Ureter (tissue), 1 donor: Measurements from ENCODE around the gene SCART1. TPM values are rescaled to one million over a fixed set of nuclear protein-coding genes. Genes with fewer than 3 reads are reported as not detected.
"Not testable (repeated sequence)": the region's sequence is repeated elsewhere in the genome, so short reads cannot be mapped to it uniquely, and the experiment has no call there.

Experiments
- DNase-seq: peaks from one replicate; pipeline ENCODE4 v3.0.0-alpha.2; 2020; ENCODE audit warnings: low spot score
- total RNA-seq: library from RNA; stranded (reverse); gene quantifications from one replicate; pipeline ENCODE4 v1.2.4, GENCODE V29; 2023
- donor health status: DM: yes; HTN: yes; CAD: no.

The SCART1 gene
- total RNA-seq, 1 donor from 2014 or later = 5.3 TPM

DNA sequence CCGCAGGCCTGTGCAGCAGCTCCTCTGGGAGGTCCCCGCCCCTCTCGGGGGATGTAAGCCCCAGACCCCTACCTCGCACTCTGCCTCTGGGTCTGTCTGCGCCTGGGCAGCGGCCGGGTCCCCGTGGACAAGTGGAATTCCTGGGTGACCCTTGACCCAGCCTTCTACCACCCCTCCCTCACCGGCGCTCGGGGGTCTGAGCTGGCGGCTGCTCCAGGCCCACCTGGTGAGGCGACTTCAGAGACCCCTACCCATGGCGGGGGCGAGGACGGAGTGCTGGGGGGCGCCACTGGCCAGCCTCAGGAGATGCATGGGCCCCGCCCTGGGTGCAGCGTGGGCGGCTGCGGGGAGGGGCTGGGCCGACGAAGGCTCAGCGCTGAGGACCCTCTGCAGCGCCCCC is 21.0 kb upstream of the SCART1 start:
- DNase-seq = not testable (repeated sequence)

DNA sequence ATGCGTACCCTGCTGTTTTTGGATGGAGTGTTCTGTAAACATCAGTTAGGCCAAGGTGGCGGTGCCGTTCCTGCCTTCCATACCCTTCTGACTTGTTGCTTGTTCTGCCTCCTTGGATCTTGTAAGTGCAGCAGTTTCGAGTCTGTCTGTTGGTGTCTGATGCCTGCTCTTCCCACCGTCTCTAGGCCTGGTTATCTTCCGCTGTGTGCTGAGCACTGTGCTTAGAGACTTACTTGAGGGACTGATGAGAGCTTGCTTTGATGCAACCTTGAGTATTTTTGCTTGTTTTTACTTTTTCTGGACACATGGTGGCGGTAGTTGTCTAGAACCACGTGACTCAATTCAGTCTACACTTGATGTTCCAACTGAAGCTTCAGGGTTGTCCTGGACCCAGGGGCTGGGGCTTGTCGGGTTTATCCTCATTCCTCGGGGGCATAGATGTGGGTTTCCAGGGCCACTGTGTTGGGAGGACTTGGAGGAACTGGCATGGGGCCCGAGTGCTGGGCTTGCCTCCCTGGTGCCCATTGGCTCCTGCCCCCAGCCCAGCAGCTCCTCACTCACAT is 15.0 kb upstream of the SCART1 start:
- DNase-seq = no peak

DNA sequence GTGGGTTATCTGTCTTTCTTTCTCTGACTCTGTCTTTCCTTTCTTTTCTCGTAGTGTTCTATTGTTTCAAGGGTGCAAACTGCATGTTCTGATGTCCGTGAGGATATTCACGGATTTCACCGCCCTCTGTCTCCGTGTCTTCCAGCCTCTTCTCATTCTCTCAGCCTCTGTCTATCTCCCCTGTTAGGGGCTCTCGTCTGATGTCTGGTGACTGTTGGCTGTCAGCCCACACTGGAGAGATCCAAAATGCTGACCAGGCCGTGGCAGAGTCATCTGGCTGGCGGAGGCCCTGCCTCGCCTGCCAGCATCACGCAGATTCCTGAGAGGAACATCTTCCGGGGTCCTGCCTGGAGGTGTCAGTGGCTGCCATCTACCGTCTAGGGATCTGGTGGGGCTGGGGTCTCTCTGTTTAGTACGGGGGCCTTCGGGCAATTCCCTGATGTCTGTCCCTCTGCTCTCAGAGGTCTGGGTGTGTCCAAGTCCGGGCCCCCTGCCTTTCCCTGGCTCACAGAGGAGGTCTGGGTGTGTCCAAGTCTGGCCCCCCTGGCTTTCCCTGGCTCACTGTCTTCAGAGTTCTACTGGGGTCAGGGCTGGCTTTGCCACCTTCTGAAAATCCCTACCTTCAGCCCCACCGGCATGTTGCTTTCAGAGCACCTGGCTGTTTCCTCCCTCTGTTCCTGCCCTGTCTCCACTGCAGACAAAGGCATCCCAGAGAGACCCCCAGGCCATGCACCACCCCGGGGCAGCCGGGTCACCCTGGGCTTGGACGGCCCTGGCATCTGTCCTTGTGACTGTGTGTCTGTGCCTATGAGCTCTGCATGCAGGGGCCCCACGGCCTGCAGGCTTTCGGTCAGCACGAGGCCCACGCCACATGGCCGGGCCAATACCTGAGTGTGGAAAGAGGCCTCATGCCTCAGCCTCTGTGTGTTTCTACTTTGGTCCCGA is 14.0 kb upstream of the SCART1 start:
- DNase-seq = no peak

GRCh38 chr10:133440633-133441285 is 13.0 kb upstream of the SCART1 start:
- DNase-seq = no peak

DNA sequence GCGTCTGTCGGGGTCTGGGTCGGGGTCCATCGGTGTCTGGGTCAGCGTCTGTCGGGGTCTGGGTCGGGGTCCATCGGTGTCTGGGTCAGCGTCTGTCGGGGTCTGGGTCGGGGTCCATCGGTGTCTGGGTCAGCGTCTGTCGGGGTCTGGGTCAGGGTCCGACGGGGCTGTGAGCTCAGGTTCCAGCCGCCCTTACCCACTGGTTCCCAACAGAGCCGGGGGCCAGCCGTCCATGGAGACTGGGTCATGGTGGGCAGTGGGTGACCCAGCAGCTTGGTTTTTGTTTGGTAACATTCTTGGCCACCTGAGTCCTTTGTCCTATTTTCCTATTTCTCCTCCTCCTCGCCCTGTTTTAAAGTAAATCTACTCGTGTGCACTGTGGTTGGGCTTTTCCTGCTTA is 12.4 kb upstream of the SCART1 start:
- DNase-seq = not testable (repeated sequence)

GRCh38 chr10:133441780-133442179 is 12.0 kb upstream of the SCART1 start:
- no peak for DNase-seq

GRCh38 chr10:133442191-133442966 is 11.4 kb upstream of the SCART1 start:
- no peak for DNase-seq

GRCh38 chr10:133442967-133443924 is 10.5 kb upstream of the SCART1 start:
- no peak for DNase-seq

DNA sequence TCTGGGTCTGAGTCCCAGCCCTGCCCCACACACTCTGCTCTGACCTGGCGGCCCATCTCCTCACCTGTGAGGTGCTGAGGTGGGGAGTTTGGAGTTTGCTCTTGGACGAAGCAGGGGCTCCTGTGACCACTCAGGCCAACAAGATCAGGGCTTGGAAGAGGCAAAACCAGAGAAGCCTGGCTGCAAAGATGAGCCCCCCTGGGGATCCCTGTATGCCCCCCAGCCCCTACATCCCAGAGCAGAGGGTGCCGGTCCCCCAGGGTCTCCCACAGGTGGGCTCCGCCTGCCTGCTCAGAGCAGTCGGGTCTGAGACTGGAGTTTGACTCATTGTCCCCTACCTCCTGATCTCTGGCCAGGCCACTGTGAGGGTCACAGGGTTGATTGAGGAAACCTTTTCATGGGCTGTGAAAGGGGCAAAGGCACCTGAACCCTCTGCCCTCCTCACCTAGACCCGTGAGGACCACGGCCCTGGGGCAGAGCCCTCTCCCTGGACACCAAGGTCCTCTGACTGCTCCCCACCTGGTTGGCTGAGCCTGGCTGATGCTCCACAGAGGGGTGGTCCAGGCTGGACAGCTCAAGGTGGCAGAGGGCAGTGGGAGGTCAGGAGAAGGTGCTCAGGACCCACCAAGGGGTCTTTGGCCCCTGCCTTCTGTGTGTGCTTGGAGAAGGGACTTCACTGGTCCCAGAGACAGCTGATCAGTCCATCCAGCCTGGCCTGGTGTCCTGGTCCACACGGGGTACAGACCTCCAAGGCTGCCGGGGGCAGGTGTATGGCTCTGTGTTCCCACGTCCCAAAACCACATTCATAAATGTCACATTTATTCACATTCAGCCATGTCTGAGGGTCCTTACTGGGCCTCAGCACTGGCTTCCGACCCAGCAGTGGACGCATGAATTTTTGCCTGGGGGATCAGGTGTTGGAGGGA is 9.1 kb upstream of the SCART1 start:
- DNase-seq = no peak

DNA sequence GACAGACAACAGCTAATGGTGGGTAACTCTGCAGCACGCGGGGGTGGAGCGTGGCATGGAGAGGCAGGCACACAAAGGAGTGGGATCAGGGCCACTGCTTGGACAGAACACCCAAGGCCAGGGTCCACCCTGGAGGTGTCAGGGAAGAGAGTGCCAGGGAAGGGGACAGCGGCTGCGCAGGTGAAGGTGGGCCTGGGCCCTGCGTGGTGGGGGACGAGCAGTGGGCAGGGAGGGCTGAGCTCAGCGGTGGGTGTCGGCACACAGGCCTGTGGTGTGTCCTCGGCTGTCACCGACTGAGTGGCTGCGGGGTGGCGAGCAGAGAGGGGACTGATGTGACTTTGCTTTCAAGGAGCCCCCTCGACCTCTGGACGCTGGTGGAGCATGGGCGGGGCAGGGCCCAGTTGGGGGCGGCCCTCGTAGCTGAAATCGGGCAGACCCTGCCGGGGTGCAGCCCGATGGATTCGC is 8.4 kb upstream of the SCART1 start:
- DNase-seq = no peak

- DNase-seq = no peak
Observed at GRCh38 chr10:133445751-133446708, 7.7 kb upstream of the SCART1 start.

- no peak for DNase-seq
Observed at GRCh38 chr10:133446979-133447378, 6.8 kb upstream of the SCART1 start.

- DNase-seq = no peak
Observed at GRCh38 chr10:133448120-133448519, 5.6 kb upstream of the SCART1 start.

DNA sequence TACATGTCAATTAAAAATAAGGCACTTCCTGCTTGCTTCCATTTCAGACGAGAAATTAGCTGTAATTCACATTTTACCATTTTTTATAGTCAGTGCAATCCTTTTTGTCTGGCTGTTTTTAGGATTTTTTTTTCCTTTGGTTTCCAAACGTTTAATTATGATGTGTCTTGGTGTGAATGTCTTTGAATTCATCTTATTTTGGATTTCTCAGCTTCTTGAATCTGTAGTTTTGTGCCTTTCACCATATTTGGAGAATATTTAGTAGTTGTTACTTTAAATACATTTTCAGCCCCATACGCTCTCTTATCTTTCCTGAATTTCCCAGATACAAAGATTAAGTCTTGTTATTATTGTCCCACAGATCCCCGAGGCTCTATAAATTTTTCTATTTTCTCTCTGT is 2.4 kb upstream of the SCART1 start:
- no peak for DNase-seq

GRCh38 chr10:133452453-133452852 is 1.3 kb upstream of the SCART1 start:
- DNase-seq = no peak

DNA sequence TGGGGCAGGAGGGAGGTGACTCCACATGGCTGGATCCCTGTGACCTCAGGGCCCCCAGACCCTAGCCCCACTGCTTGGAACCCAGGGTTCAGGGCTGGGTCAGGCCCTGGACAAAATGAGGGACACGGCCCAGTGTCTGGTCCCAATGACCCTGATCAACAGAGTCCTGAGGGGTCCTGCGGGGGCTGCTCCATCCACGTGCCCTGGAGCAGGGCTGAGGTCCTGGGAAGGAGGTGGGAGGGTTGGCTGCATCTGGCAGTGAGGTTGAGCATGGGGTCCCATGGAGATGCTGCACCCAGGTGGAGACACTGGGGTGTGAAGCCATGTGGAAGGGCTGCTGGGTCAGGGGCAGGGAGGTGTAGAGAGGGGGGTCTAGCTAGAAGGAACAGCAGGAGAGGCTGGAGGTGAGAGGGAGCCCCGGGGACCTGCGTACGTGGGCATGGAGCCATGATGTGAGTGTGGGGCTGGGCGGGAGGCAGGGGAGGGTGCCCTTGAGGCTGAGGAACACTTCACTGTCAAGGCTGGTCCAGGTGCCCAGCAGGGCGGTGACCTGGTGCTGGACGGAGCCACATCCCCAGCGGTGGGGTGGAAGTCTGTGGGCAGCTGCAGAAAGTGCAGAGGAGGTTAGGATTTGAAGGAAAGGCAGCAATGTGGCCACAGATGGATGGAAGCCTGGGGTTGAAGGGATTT is 604 bp downstream of the SCART1 start:
- DNase-seq = peak; percentile 31

DNA sequence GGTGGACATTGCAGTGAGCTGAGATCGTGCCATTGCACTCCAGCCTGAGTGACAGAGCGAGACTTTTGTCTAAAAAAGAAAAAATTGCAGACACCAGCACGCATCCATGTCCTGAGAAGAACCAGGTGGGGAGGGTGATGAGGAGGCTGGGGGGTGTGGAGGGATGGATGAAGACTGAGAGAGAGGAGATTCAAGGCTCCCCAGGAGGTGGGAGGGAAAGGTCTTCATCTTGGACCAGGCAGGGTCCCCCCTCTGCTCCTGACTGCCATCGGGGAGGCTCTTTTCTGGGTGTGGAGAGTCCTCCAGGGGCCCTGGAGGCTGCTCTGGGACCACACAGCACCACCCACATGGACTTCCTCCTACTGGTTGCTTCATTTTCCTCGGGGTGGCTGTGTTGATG is 1.5 kb downstream of the SCART1 start:
- peak; percentile 32 for DNase-seq

DNA sequence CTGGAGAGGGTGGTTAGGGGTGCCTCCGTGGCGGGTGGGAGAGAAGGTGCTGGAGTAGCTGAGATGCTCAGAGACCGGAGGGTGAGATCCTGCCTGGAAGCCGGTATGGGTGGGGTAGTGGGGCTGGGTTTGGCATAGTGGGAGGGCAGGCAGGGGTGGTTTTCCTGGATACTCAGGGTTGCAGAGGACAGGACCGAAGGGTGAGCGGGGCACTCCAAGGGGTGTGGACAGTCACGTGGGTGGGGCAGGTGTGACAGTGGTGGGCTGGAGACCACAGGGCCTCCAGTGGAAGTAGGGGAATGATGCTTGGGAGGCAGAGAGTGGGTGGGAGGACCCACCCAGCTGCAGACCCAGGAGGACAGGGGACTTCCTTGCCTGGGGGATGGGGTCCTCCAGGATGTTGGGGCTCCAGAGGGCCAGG is 1.9 kb downstream of the SCART1 start:
- DNase-seq = no peak
